Osteocyte (in vitro differentiated cells): Measurements from ENCODE around the gene HTT-AS. TPM values are rescaled to one million over a fixed set of nuclear protein-coding genes. Genes with fewer than 3 reads are reported as not detected.

Source experiments
- DNase-seq: peaks from one replicate; pipeline ENCODE4 v3.0.0; 2021; ENCODE audit warnings: mixed read lengths; ENCODE audit not compliant: unreplicated experiment; ENCODE audit errors: extremely low spot score
- H3K27ac Mint-ChIP-seq: one replicate; pipeline ENCODE4 v1.8.0; 2021; ENCODE audit warnings: mild to moderate bottlenecking, mixed read lengths; ENCODE audit not compliant: unreplicated experiment
- H3K27me3 Mint-ChIP-seq: one replicate; pipeline ENCODE4 v1.8.0; 2021; ENCODE audit warnings: mixed read lengths; ENCODE audit not compliant: unreplicated experiment
- H3K36me3 Mint-ChIP-seq: one replicate; pipeline ENCODE4 v1.8.0; 2021; ENCODE audit warnings: mixed read lengths; ENCODE audit not compliant: unreplicated experiment
- H3K4me1 Mint-ChIP-seq: one replicate; pipeline ENCODE4 v1.8.0; 2021; ENCODE audit warnings: mixed read lengths; ENCODE audit not compliant: unreplicated experiment
- H3K4me3 Mint-ChIP-seq: one replicate; pipeline ENCODE4 v1.8.0; 2021; ENCODE audit warnings: mild to moderate bottlenecking, moderate library complexity, mixed read lengths; ENCODE audit not compliant: unreplicated experiment
- H3K9me3 Mint-ChIP-seq: one replicate; pipeline ENCODE4 v1.8.0; 2021; ENCODE audit warnings: mixed read lengths; ENCODE audit not compliant: unreplicated experiment
- CTCF ChIP-seq: fragments of 200-600 bp; sonication (generic); IDR thresholded peaks from 2 replicates; pipeline ENCODE4 v1.5.0; 2021; ENCODE audit warnings: antibody characterized with exemption, mild to moderate bottlenecking, moderate library complexity
- total RNA-seq: library from RNA; stranded (reverse); gene quantifications from 2 replicates; pipeline ENCODE4 v1.2.1, GENCODE V29; 2021

HTT-AS gene
- total RNA-seq, 1 donor from 2014 or later: not detected

- TF ChIP-seq CTCF: no peak
- no peak overlapping the region for H3K4me3 Mint-ChIP-seq
- H3K27ac Mint-ChIP-seq: no peak overlapping the region
- H3K4me1 Mint-ChIP-seq: peaks cover 8% of the 10 kb centered on the region
- H3K9me3 Mint-ChIP-seq: no peaks in the 10 kb centered on the region
- no peaks in the 10 kb centered on the region for H3K36me3 Mint-ChIP-seq
- DNase-seq: no peak
- peaks cover 27% of the 10 kb centered on the region for H3K27me3 Mint-ChIP-seq
Measured at GRCh38 chr4:3041192-3042142, 32.9 kb downstream of the HTT-AS start.

GRCh38 chr4:3040452-3041191, 33.7 kb downstream of the HTT-AS start:
- DNase-seq: no peak
- peaks cover 25% of the 10 kb centered on the region for H3K27me3 Mint-ChIP-seq
- no peaks in the 10 kb centered on the region for H3K9me3 Mint-ChIP-seq
- H3K36me3 Mint-ChIP-seq: no peaks in the 10 kb centered on the region
- H3K4me1 Mint-ChIP-seq: peaks cover 8% of the 10 kb centered on the region
- TF ChIP-seq CTCF: no peak
- no peak overlapping the region for H3K27ac Mint-ChIP-seq
- no peak overlapping the region for H3K4me3 Mint-ChIP-seq

- no peak for TF ChIP-seq CTCF
- H3K27me3 Mint-ChIP-seq: peaks cover 17% of the 10 kb centered on the region
- no peak for DNase-seq
- H3K9me3 Mint-ChIP-seq: no peaks in the 10 kb centered on the region
- H3K4me3 Mint-ChIP-seq: no peak overlapping the region
- peaks cover 8% of the 10 kb centered on the region for H3K4me1 Mint-ChIP-seq
- H3K27ac Mint-ChIP-seq: no peak overlapping the region
- H3K36me3 Mint-ChIP-seq: no peaks in the 10 kb centered on the region
Measured at GRCh38 chr4:3039706-3040366, 34.5 kb downstream of the HTT-AS start.

GRCh38 chr4:3037957-3038461, 36.3 kb downstream of the HTT-AS start:
- Mint-ChIP-seq H3K27me3 (peaks cover 10% of the 10 kb centered on the region), H3K4me3 (no peak overlapping the region), H3K36me3 (no peaks in the 10 kb centered on the region), H3K27ac (no peak overlapping the region), H3K9me3 (no peaks in the 10 kb centered on the region), H3K4me1 (peaks cover 8% of the 10 kb centered on the region)
- no peak for TF ChIP-seq CTCF
- DNase-seq: no peak
